Cardiac septum (tissue), 1 donor: ENCODE measurements around the gene DIS3L. TPM values are rescaled to one million over a fixed set of nuclear protein-coding genes. Genes with fewer than 3 reads are reported as not detected.
"Not testable (repeated sequence)": the region's sequence is repeated elsewhere in the genome, so short reads cannot be mapped to it uniquely, and the experiment has no call there.

ENCODE experiments used
- DNase-seq: peaks from one replicate; pipeline ENCODE4 v3.0.0-alpha.2; 2020; ENCODE audit warnings: low spot score
- intact Hi-C: fragments of 100-400 bp; cut with DNase I; formaldehyde crosslinking; loops from one replicate; pipeline ENCODE4 v1.14.0; 2022
- total RNA-seq: library from RNA; stranded (reverse); fragmentation: NEBNext Ultra II Directional; extraction: Animal tissue kit (Norgen Biotek cat#: 25700); gene quantifications from one replicate; pipeline ENCODE4 v1.2.1, GENCODE V29; 2021
- donor health status: DM: no; HTN: no; CAD: no.

Gene DIS3L
- total RNA-seq, 1 donor from 2014 or later: 30.9 TPM

DNA sequence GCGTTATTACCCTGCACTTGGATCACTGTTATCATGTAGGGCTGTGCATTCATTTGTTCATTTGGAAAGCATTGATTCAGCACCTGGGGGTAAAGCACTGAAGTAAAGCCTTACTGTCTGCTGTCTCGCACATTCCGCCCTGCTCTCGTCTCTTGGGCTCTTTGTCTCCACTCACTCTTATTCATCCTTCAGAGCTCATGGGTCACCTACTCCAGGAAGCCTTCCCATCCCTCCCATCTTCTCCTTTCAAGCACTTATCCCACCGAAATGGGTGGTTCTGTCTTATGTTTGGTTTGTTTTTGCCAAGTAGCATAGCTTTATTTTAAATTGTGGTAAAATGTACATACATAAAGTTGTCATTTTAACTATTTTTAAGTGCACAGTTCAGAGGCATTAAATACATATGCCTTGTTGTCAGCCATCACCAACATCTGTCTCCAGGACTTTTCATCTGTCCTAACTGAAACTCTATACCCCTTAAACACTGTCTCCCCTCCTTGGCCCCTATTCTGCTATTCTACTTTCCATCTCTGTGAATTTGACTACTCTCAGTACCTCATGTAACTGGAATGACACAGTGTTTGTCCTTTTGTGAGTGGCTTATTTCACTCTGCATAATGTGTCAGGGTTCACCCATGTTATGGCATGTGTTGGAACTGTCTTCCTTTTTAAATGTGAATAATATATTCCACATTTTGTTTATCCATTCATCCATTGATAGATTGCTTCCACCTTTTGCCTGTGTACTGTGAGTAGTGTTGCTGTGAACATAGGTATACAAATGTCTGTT lies 9.3 kb downstream of the DIS3L start:
- DNase-seq: no peak
- intact Hi-C loops: no loop called here

DNA sequence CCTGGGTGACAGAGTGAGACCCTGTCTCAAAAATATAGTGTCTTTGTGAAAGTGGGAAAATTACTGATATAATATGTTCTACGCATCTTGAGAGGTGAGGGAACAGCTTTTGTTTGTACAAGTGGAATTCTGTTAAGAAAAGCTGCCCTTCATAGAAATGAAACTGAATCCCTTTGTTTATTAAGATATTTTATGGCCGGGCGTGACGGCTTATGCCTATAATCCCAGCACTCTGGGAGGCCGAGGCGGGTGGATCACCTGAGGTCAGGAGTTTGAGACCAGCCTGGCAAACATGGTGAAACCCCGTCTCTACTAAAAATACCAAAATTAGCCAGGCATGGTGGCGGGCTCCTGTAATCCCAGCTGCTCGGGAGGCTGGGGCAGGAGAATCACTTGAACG lies 11.1 kb downstream of the DIS3L start:
- intact Hi-C loops, DNase-seq: not testable (repeated sequence)

DNA sequence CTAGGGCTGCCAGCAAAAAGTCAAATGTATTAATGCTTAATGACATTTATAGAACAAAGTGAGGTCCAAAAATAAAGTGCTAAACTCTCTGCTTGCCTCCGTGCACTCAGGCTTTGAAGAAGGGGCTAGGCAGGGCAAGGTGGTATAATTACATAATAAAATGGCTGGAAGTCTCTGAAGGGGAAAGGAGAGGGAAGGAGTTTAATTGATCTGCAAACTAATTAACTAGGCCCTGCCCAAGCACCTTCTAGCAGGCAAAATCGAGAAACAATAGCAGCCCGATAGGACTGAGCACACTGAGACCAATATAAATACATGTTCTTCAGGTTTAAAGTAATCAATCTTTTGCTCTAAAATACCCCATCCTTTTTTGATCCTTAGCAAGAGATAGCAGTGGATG lies 13.0 kb downstream of the DIS3L start:
- DNase-seq: no peak
- intact Hi-C loops: no loop called here

DNA sequence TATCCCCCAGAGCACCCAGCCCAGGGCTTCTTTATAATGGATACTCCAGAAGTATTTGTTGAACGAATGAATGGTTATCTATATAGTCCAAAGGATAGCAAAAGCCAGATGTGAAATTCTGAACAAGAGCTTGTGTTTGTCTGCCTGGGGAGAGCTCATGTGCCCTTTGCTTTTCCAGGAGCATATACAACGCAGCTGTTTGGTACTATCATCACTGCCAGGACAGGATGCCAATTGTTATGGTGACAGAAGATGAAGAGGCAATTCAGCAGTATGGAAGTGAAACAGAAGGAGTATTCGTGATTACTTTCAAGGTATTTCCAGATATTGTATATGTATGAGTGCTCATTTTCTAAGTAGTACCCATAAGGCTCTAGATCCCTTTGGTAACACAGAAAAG lies 15.2 kb downstream of the DIS3L start:
- intact Hi-C loops: no loop called here
- DNase-seq: no peak

DNA sequence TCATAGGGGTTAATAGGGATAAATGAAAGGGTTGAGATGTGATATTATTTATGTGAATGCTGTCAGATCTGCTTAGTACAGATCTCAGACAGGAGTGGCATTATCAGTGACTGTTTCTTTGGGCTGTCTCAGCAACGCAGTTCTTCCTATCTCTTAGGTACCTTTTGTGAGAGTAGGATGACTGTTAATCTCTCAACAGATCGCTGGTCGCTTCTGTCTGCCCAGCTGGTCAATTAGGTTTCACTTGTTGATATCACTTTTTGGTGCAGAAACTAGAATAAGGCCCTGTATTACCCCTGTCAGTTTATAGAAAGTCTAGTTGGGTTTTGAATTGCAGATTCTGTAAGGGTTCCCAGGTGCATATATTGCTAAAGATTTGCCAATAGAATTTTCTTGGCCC lies 16.5 kb downstream of the DIS3L start:
- intact Hi-C loops: no loop called here
- DNase-seq: no peak

DNA sequence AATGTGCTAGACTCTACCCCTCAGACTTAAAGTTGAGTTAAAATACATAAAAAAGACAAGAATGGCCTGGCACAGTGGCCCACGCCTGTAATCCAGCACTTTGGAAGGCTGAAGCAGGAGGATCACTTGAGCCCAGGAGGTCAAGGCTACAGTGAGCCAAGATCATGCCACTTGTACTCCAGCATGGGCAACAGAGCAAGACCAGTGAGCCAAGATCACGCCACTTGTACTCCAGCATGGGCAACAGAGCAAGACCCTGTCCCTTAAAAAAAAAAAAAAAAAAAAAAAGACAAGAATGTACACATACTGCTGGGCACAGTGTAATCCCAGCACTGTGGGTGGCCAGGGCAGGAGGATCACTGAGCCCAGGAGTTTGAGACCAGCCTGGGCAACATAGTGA lies 17.4 kb downstream of the DIS3L start:
- DNase-seq: no peak
- intact Hi-C loops: no loop called here

DNA sequence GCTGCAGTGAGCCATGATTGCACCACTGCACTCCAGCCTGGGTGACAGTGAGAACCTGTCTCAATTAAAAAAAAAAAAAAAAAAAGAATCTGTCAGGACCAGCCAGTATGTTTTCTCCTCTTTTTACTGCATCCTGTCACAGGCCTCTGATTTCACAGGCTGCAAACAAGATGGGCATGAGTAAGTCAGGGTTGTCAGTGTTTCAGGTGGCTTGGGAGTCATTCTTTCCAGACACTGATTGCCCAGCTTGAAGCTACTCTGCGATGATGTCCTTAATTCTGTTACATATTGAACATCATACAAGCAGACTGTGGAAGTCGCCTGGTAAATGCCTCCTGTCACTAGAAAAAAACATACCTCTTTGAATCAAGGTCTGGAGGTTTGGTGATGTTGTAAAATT lies 18.8 kb downstream of the DIS3L start:
- intact Hi-C loops: no loop called here
- no peak for DNase-seq

DNA sequence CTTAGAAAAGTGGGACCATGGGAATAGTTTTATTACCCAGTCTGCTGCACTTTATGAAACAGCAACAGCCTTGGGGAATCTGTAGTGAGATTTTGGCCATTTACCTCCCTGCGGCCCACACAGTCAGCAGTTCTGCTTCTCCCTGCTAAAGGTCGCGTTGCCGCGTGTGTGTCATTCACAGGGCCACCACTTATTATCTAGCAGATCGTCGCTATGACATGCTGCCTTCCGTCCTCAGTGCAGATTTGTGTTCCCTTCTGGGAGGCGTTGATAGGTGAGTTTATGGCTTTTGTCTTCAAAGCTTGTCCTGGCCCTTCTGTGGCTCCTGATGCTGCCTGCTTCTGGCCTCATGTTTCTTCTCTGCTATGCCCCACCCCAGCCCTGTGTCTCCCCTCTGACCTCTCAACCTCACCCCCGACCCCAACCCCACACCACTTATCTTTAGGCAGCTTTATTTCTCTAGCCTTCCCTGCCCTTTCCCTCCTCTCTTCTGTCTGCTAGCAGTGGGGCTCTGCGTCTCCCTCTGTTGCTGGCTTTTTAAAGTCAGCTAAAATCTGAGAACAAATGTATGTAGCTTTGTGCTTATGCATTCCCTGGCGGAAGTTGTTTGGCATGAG lies 30.1 kb downstream of the DIS3L start:
- no peak for DNase-seq
- intact Hi-C loops: no loop called here

DNA sequence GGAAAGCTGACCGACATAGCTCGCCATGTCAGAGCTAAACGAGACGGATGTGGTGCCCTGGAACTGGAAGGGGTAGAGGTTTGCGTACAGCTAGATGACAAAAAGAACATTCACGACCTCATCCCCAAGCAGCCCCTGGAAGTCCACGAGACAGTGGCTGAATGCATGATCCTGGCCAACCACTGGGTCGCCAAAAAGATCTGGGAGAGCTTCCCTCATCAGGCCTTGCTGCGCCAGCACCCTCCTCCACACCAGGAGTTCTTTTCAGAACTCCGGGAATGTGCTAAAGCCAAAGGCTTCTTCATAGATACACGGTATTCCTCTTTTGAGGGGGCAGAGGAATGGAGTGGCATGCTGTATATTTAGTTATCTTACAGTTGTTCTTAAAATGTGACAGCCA lies 32.7 kb downstream of the DIS3L start:
- no peak for DNase-seq
- intact Hi-C loops: no loop called here

DNA sequence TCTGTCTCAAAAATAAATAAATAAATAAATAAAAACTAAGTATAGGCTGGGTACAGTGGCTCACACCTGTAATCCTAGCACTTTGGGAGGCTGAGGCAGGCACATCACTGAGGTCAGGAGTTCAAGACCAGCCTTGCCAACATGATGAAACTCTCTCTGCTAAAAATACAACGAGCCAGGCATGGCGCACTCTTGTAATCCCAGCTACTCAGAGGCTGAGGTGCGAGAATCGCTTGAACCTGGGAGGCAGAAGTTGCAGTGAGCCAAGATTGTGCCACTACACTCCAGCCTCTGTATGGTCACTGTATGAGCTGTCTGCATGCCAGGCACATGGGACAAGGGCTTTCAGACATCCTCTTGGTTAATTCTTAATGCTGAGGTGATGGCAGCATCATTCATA lies 34.4 kb downstream of the DIS3L start:
- no peak for DNase-seq
- intact Hi-C loops: no loop called here

DNA sequence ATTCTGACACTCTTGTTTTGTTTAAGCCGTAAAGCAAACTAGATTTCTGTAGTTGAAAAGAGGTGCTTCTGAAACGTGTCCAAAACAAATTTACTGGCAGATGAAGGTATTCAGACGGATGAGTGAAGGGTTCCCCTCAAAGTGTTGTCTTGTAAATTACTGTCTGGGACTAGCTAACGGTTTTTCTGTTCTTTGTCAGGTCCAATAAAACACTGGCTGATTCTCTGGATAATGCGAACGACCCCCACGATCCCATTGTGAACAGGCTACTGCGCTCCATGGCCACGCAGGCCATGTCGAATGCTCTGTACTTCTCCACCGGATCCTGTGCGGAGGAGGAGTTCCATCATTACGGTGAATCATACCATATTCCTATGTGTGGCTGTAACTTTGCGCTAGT lies 35.4 kb downstream of the DIS3L start:
- no peak for DNase-seq
- intact Hi-C loops: no loop called here

DNA sequence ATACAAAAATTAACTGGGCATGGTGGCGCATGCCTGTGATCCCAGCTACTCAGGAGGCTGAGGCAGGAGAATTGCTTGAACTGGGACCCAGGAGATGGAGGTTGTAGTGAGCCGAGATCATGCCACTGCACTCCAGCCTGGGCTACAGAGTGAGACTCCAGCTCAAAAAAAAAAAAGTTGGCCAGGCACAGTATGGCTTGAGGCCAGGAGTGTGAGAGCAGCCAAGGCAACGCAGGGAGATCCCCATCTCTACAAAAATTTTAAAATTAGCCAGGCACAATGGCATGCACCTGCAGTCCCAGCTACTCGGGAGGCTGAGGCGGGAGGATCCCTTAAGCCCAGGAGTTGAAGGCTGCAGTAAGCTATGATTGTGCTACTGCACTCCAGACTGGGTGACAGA lies 55.2 kb downstream of the DIS3L start:
- intact Hi-C loops: not testable (repeated sequence)

DNA sequence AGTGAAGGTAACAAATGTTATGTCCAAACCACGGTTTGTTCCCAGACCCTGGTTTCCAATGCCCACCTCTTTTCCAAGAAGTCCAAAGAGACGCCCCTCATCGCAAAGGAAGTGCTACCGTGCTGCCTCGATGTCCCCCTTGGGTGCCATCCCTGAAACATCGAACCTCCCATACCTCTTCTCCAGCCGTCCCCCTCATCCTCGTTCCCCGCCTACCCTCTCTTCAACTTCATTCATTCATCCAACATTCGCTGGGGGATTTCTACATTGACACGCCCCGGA lies 62.6 kb downstream of the DIS3L start:
- intact Hi-C loops: no loop called here

More for the DNA sequence above, 55.2 kb downstream of the DIS3L start:
- not testable (repeated sequence) for DNase-seq

DNA sequence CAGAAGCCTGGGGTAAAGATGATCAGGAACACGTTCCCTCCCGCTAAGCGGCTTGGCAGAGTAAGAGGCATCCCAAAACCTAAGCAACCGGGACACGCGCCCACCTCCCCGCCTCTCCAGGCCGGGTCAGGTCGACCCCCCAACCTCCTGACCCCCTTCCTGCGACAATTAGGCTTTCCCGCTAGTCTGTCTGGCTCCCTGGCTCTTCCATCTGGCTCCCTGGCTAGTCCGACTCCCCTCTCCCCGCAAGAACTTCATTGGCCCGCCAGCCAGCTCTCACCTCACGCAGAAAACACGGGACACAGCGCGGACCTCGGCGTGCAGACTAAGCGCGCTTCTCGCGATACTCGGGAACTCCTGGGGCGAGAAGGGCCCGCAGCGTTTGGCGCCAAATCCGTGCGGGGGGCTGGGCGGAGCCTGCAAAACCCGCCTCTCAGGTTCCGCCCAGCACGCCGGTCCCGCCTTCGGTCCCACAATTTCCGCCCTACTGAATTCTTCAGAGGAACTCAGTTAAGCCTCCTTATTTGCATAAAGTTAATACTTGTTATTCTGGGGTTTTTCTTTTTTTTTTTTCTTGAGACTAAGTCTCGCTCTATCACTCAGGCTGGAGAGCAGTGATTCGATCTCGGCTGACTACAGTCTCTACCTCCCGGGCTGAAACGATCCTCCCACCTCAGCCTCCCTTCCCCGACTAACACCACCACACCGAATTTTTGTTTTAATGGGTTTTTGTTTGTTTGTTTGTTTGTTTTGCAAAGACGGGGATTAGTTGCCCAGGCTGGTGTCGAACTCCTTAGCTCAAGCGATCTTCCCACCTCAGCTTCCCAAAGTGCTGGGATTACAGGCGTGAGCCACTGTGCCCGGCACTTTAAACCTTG lies 63.2 kb downstream of the DIS3L start, which contains the start of gene TIPIN:
TSS of gene TIPIN (minus strand) at position 327 of the 878 bp plus-strand sequence. CDS start 3,738 bp downstream, outside the sequence.
- peak; percentile 96 for DNase-seq
- intact Hi-C loops: no loop called here

More for the DNA sequence above, 62.6 kb downstream of the DIS3L start:
- DNase-seq: no peak

DNA sequence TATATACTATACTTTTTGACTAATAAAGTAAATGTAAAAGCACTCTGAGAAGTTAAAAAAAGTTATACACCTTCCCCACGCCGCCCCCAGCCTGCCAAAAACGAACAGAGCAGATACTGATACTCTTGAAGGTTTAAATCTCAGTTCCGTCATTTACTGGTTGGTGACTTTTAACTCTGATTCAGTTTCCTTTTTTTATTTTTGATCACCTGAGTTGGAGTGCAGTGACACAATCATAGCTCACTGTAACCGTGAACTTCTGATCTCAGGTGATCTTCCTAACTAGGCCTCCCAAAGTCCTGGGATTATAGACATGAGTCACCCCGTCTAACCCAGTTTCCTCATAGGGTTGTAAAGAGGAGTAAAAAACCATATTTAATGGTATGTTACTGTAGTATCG lies 66.4 kb downstream of the DIS3L start:
- intact Hi-C loops: no loop called here
- DNase-seq: no peak

DNA sequence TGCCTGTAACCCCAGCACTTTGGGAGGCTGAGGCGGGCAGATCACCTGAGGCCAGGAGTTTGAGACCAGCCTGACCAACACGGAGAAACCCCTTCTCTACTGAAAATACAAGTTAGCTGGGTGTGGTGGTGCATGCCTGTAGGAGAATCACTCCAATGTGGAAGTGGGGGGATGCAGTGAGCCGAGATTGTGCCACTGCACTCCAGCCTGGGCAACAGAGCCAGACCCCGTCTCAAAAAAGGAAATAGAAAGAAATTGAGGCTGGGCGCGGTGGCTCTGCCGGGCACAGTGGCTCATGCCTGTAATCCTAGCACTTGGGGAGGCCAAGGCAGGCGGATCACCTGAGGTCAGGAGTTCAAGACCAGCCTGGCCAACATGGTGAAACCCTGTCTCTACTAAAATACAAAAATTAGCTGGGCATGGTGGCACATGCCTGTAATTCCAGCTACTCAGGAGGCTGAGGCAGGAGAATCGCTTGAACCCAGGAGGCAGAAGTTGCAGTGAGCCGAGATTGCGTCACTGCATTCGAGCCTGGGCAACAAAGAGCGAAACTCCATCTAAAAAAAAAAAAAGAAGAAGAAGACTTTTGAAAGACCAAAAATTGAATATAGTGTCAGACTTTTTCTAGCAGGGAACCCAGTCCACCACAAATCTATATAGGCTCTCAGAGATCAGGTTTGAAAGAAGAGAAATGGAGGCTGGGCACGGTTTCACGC lies 68.5 kb downstream of the DIS3L start:
- intact Hi-C loops, DNase-seq: not testable (repeated sequence)

DNA sequence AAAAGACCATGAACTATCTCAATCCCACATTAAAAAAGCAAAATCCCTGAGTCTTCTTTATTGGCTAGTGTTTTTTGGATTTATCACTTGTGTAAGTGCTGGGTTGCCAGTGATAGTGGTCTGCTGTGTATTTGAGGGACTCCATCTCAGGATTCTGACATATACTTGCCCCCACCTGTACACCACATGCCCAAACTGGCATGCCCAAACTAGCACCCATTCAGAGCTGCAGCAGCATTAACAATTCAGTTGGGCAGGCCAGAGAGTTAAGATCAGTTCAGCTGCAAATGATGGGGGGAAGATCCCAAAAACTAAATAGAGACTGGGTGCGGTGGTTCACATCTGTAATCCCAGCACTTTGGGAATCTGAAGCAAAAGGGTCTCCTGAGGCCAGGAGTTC lies 69.4 kb downstream of the DIS3L start:
- intact Hi-C loops: no loop called here
- no peak for DNase-seq

DNA sequence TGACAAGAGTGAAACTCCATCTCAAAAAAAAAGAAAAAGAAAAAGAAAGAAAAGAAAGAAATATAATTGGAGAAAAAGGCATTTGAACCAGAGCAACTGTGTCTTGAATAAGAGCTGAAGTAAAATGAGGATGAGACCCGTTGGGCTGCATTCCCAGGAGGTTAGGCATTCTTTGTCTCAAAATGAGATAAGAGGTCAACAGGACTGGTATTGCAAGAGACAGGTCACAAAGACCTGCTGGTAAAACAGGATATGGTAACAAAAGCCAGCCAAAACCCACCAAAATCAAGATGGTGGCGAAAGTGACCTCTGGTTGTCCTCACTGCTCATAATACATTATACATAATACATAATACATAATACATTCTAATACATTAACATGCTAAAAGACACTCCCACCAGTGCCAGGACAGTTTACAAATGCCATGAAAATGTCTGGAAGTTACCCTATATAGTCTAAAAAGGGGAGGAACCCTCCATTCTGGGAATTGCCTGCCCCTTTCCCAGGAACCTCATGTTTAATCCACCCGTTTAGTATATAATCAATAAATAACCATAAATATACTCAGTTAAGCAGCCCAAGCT lies 71.7 kb downstream of the DIS3L start:
- no peak for DNase-seq
- intact Hi-C loops: no loop called here

DNA sequence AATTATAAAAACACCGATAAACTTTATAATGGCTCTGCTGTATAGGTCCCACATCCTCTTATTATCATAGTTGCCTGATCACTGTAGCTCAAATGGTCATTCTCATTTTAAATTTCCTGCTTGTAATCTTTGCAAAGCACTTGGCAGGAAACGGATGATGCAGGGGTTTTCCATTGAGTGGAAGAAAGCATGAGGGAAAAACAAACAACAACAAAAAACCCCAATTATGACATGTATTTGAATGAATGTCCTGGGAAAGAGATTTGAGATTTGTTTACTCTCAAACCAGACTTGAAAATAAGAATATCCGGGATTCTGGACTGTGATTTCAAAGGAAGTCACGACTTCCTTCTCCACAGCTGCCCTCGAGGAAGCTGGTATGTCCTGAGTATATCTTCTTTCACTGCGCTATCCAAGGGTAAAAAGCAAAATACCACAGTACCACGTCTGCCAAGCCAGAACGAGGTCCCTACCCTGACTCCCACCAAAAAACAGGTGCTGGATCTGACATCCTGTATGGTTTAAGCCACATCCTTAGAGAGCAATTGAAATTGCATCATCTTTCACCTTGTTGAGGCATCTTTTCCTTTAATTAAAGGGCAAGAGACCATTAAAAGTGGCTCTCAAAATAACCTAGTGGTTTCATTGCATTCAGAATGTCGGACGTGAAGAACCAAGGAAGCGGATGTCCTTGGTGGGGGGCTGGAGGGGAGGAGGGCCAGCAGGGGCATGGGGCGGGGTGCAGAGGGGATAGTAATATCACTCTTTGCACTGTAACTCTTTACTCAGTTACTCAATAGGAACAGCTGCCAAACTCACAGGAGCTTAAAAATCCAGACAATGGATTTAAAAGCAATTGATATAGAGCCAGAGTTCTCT lies 76.6 kb downstream of the DIS3L start:
- DNase-seq: no peak
- intact Hi-C loops: no loop called here
